LNCaP clone FGC (cell line): ENCODE results near the gene LEMD1.

Source experiments
- DNase-seq: peaks from one replicate; pipeline ENCODE4 v3.0.0-alpha.2; 2011; ENCODE audit warnings: low read depth
- H3K4me3 ChIP-seq: 2 replicates; pipeline ENCODE4 v1.5.1; 2011; ENCODE audit warnings: mild to moderate bottlenecking, low read depth, low read length, control low read depth
- TF ChIP-seq, protein P1 (sequence below): IDR thresholded peaks from 2 replicates; pipeline ENCODE4 v1.5.1; 2012; ENCODE audit warnings: mild to moderate bottlenecking; ENCODE audit not compliant: control insufficient read depth, insufficient read depth; ENCODE audit errors: extremely low read depth

The LEMD1 gene

GRCh38 chr1:205447457-205448341 is 25.8 kb upstream of the LEMD1 start:
- no peak overlapping the region for H3K4me3 ChIP-seq

GRCh38 chr1:205446828-205447227 is 25.0 kb upstream of the LEMD1 start:
- TF ChIP-seq, protein P1, sequence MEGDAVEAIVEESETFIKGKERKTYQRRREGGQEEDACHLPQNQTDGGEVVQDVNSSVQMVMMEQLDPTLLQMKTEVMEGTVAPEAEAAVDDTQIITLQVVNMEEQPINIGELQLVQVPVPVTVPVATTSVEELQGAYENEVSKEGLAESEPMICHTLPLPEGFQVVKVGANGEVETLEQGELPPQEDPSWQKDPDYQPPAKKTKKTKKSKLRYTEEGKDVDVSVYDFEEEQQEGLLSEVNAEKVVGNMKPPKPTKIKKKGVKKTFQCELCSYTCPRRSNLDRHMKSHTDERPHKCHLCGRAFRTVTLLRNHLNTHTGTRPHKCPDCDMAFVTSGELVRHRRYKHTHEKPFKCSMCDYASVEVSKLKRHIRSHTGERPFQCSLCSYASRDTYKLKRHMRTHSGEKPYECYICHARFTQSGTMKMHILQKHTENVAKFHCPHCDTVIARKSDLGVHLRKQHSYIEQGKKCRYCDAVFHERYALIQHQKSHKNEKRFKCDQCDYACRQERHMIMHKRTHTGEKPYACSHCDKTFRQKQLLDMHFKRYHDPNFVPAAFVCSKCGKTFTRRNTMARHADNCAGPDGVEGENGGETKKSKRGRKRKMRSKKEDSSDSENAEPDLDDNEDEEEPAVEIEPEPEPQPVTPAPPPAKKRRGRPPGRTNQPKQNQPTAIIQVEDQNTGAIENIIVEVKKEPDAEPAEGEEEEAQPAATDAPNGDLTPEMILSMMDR = no peak

More at GRCh38 chr1:205447457-205448341, 25.8 kb upstream of the LEMD1 start:
- TF ChIP-seq, protein P1 = no peak
- no peak for DNase-seq

DNA sequence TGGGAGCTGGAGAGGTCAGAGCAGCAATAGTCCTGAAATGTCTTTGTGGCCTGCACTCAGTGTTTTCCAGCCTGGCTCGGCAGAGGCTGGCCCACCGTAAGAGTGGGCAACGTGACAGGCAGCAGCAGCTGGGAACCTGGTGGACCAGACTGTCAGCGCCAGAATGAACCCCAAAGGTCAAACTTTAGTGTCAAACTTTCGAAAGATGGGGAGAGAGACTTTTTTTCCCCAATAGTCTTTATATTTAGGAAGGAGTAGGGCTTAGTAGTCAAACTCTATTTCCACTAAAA is 23.7 kb upstream of the LEMD1 start:
- no peak for DNase-seq
- H3K4me3 ChIP-seq = no peak overlapping the region
- TF ChIP-seq, protein P1 = no peak

More at GRCh38 chr1:205446828-205447227, 25.0 kb upstream of the LEMD1 start:
- DNase-seq = no peak
- no peak overlapping the region for H3K4me3 ChIP-seq

DNA sequence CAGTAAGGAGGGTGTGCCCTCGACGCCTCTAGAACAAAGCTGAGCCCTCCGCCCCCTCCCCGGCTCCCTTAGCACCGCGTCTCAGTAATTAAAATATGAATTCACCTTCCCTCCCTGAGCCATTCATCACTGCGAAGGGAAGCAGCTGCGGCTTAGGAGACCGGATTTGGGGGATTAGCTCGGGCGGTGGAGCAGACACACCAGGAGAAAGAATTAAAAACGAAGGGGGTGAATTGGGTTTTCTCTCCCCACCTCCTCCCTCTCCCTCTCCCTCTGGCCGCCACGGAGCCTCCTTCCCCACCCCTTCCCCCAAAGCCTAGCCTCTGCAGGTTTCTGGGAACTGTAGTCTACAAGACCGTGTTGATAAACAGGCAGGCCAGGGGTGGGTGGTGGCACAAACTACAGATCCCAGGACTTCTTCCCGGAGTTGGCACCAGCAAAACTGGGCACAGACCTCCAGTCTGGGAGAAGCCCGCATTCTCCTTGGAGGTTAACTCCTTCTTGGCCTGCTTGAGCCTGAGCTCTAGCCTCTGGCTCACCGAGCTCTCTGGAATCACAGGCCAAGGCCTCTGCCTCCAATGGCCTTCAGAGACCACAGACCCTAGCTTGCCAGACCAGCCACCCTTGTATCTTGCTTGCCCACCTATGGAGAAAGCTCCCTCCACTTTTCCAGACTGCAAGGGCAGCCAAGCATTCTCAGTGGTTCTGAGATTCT is 23.2 kb upstream of the LEMD1 start:
- no peak for DNase-seq
- TF ChIP-seq, protein P1 = no peak
- H3K4me3 ChIP-seq = no peak overlapping the region

DNA sequence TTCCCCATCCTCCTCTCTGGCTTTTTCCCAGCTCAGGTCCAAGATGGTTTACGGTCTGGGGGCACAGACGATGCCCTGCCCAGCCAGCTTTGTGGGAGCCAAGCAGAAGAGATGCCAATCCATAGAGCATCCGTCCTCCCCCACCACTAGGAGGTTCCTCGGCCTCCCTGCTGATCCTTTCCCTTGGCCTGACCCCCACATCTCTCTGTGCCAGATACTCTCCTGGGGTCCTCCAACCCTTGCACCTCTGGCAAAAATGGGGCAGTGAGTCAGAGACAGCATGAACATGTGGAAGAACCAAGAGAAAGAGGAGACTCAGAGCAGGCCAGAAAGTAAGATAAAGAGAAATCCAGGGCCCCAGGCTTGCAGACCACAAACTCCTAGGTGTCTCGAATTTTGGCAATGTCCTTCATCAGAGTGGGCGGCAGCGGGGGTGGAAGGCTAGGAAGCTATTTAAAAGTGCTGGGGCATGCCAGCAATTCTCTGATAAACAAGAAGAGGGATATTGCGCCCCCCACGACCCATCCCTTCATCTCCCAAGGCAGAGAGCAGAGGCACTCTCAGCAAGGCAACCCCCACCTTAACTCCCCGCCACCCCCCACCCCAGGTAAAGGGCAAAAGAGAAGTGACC is 22.6 kb upstream of the LEMD1 start:
- H3K4me3 ChIP-seq = no peak overlapping the region
- DNase-seq = no peak
- TF ChIP-seq, protein P1 = no peak

DNA sequence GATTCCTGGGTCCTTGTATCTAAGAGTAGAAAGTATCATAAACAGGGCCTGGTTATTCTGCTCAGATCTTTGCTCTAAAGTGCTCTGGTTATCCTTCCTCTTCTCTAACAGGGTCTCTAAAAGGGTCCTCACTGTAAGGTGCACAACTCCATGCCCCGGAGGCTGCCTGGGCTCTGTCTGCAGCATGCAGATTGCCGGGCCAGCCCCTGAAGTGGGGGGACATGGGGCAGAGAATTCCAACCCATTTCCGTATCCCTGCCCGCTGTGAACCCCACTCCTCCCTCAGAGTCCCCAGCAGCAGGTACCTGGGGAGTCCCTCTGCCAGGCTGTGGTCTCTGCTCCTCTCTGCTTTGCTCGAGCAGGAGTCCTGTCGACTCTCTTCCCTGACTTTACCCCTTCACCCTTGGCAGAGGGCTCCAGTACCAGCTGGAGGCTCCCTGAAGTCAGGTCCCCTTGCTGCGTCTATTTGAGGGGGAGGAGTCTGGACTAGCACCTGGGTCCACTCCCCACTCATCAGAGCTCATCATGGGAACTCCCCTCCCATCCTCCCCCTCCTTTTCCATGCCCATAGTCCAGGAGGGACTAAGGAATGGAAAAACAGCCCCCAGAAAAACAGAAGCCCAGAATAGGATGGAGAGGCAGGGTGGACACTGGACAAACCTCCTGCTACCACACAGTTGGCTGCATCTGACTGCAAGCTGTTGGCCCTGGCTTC is 21.9 kb upstream of the LEMD1 start:
- no peak overlapping the region for H3K4me3 ChIP-seq
- no peak for DNase-seq
- TF ChIP-seq, protein P1 = no peak
